Sigmoid colon (tissue), 7 donors: ENCODE data around the gene NFX1. TPM values are rescaled to one million over a fixed set of nuclear protein-coding genes. Genes with fewer than 3 reads are reported as not detected.

Experiments used
- DNase-seq: peaks from one replicate; pipeline ENCODE4 v3.0.0-alpha.2; 2019
- H3K27ac ChIP-seq, 4 donors: fragments of 200-600 bp; sonication (generic); one replicate each; pipeline ENCODE4 v1.5.1; 2016 to 2019; ENCODE audit warnings: mild to moderate bottlenecking in 1 of 4
- H3K27me3 ChIP-seq, 3 donors: fragments of 200-600 bp; sonication (generic); one replicate each; pipeline ENCODE4 v1.5.1; 2019; ENCODE audit warnings: mild to moderate bottlenecking in 1 of 3
- H3K36me3 ChIP-seq, 4 donors: fragments of 200-600 bp; sonication (generic); one replicate each; pipeline ENCODE4 v1.5.1; 2016 to 2019
- H3K4me1 ChIP-seq, 4 donors: fragments of 200-600 bp; sonication (generic); one replicate each; pipeline ENCODE4 v1.5.1; 2017 to 2019
- H3K4me3 ChIP-seq, 4 donors: fragments of 200-600 bp; sonication (generic); one replicate each; pipeline ENCODE4 v1.5.1; 2017 to 2019; ENCODE audit warnings: mild to moderate bottlenecking in 2 of 4, moderate library complexity in 1 of 4
- H3K9me3 ChIP-seq, 4 donors: fragments of 200-600 bp in 3 of 4; sonication (generic) in 3 of 4; one replicate each; pipeline versions ENCODE4 v1.5.1 to v1.6.1; 2013 to 2019
- CTCF ChIP-seq, 4 experiments: fragments of 450-650 bp in 3 of 4; fragments of 200-600 bp in 1 of 4; IDR thresholded peaks; one replicate each; pipeline ENCODE4 v1.5.1; 2016 to 2019; ENCODE audit warnings: antibody characterized with exemption in 4 of 4, mild to moderate bottlenecking in 3 of 4, moderate library complexity in 2 of 4
- EP300 ChIP-seq, 4 donors: sonication (generic); formaldehyde crosslinking; IDR thresholded peaks; one replicate each; pipeline ENCODE4 v1.6.1; 2017; ENCODE audit warnings: antibody characterized with exemption in 4 of 4
- POLR2A ChIP-seq, 2 donors: fragments of 450-650 bp; IDR thresholded peaks; one replicate each; pipeline ENCODE4 v1.6.1; 2016; ENCODE audit warnings: antibody characterized with exemption in 2 of 2, mild to moderate bottlenecking in 2 of 2, moderate library complexity in 2 of 2
- POLR2AphosphoS5 ChIP-seq, 4 donors: sonication (generic); formaldehyde crosslinking; IDR thresholded peaks; one replicate each; pipeline ENCODE4 v1.6.1; 2017; ENCODE audit warnings: antibody characterized with exemption in 4 of 4
- WGBS, 2 donors: extraction: QIAGEN DNeasy Blood & Tissue Kit; methylation state at CpG; one replicate each; pipeline ENCODE4 v1.1.7; 2013; 5-methylcytosine and 5-hydroxymethylcytosine counted together
- intact Hi-C: fragments of 100-400 bp; cut with DNase I; formaldehyde crosslinking; loops from one replicate; pipeline ENCODE4 v1.15.1; 2023
- polyA plus RNA-seq, 3 donors: library from polyadenylated mRNA; stranded (reverse); fragments of 200-250 nt; gene quantifications; one replicate each; pipeline ENCODE4 v1.2.3, GENCODE V29; 2013
- total RNA-seq, 4 donors: library from RNA; depleted of rRNA; stranded (reverse); fragments of >200 nt; gene quantifications; one replicate each; pipeline ENCODE4 v1.1.0, GENCODE V29; 2016
- donor health status: healthy with polysubstance abuse.
- donor health status: Bipolar disorder and iron deficiency.
- donor health status: healthy.

NFX1 gene
- total and polyA plus RNA-seq, 7 donors = 15.7 to 40.7 (median 34.3) TPM

- no peak for DNase-seq
- 67 to 97% methylated on average over 2 of the region's 2 CpGs for WGBS, 2 donors
- H3K4me1 ChIP-seq = no peaks in the 10 kb centered on the region
- TF ChIP-seq POLR2A (IDR thresholded peaks at IDR 0.05) (no peak), CTCF (IDR thresholded peaks at IDR 0.05) (no peak), EP300 (IDR thresholded peaks at IDR 0.05) (no peak)
- no peak overlapping the region for H3K4me3 ChIP-seq
- peaks cover 23 to 99% (median 48%) of the 10 kb centered on the region in 4 donors for H3K36me3 ChIP-seq
- H3K27me3 ChIP-seq = no peaks in the 10 kb centered on the region
- H3K27ac ChIP-seq = no peak overlapping the region
- intact Hi-C loops = no loop called here
- H3K9me3 ChIP-seq = no peaks in the 10 kb centered on the region
Observed at GRCh38 chr9:33273972-33274328, 16.4 kb upstream of the NFX1 start.

GRCh38 chr9:33277484-33277883 is 12.8 kb upstream of the NFX1 start:
- 96 to 98% methylated on average over 4 of the region's 4 CpGs for WGBS, 2 donors
- no peak for DNase-seq
- H3K27ac ChIP-seq = no peak overlapping the region
- H3K4me3 ChIP-seq = no peak overlapping the region
- no peak for TF ChIP-seq POLR2A (IDR thresholded peaks at IDR 0.05)
- no peak for TF ChIP-seq EP300 (IDR thresholded peaks at IDR 0.05)
- TF ChIP-seq POLR2AphosphoS5 (IDR thresholded peaks at IDR 0.05) = no peak
- TF ChIP-seq CTCF (IDR thresholded peaks at IDR 0.05) = no peak
- H3K36me3 ChIP-seq = peaks cover 25 to 98% (median 52%) of the 10 kb centered on the region in 4 donors
- no peaks in the 10 kb centered on the region for H3K27me3 ChIP-seq
- intact Hi-C loops = no loop called here
- H3K4me1 ChIP-seq = no peaks in the 10 kb centered on the region
- no peaks in the 10 kb centered on the region for H3K9me3 ChIP-seq

- Histone ChIP-seq H3K4me1 (peaks cover 0 to 15% (median 11%) of the 10 kb centered on the region in 4 donors), H3K36me3 (peaks cover 0 to 33% (median 7%) of the 10 kb centered on the region in 4 donors), H3K9me3 (no peaks in the 10 kb centered on the region), H3K27ac (no peak overlapping the region), H3K4me3 (no peak overlapping the region), H3K27me3 (no peaks in the 10 kb centered on the region)
- no peak for TF ChIP-seq POLR2AphosphoS5 (IDR thresholded peaks at IDR 0.05)
- no peak for TF ChIP-seq CTCF (IDR thresholded peaks at IDR 0.05)
- no peak for TF ChIP-seq EP300 (IDR thresholded peaks at IDR 0.05)
- no peak for TF ChIP-seq POLR2A (IDR thresholded peaks at IDR 0.05)
- WGBS, 2 donors = 86% methylated on average over 5 of the region's 5 CpGs
- intact Hi-C loops = loop anchor here (5.0 kb wide), 1 partner anchor 182 kb away; no protein-coding TSS in a partner anchor
- no peak for DNase-seq
Observed at GRCh38 chr9:33285502-33285901, 4.8 kb upstream of the NFX1 start.

GRCh38 chr9:33287087-33287490 is 3.2 kb upstream of the NFX1 start:
- no peak overlapping the region for H3K4me3 ChIP-seq
- peak overlapping the region; percentile 51 to 97 (median 58) for H3K27ac ChIP-seq
- H3K27me3 ChIP-seq = no peaks in the 10 kb centered on the region
- H3K9me3 ChIP-seq = no peaks in the 10 kb centered on the region
- intact Hi-C loops = loop anchor here (5.0 kb wide), 1 partner anchor 180 kb away; no protein-coding TSS in a partner anchor
- peaks cover 0 to 18% (median 2%) of the 10 kb centered on the region in 4 donors for H3K36me3 ChIP-seq
- H3K4me1 ChIP-seq = peaks cover 0 to 28% (median 23%) of the 10 kb centered on the region in 4 donors
- TF ChIP-seq CTCF (IDR thresholded peaks at IDR 0.05) (peak in 3 of 4 experiments; percentile 45 to 68 (median 68)), POLR2A (IDR thresholded peaks at IDR 0.05) (no peak), EP300 (IDR thresholded peaks at IDR 0.05) (no peak), POLR2AphosphoS5 (IDR thresholded peaks at IDR 0.05) (peak in 2 of 4 donors; percentile 55 to 58)
- WGBS, 2 donors = 33 to 54% methylated on average over 4 of the region's 4 CpGs
- no peak for DNase-seq

- Histone ChIP-seq H3K4me1 (peaks cover 0 to 40% (median 31%) of the 10 kb centered on the region in 4 donors), H3K27me3 (no peaks in the 10 kb centered on the region), H3K27ac (peak overlapping the region; percentile 95 to 99 (median 96)), H3K36me3 (peaks cover 0 to 13% (median 0%) of the 10 kb centered on the region in 4 donors), H3K9me3 (no peaks in the 10 kb centered on the region), H3K4me3 (no peak overlapping the region)
- intact Hi-C loops = loop anchor here (5.0 kb wide), 1 partner anchor 179 kb away; no protein-coding TSS in a partner anchor
- 66 to 74% methylated on average over 4 of the region's 4 CpGs for WGBS, 2 donors
- TF ChIP-seq EP300 (IDR thresholded peaks at IDR 0.05) (no peak), POLR2A (IDR thresholded peaks at IDR 0.05) (no peak), POLR2AphosphoS5 (IDR thresholded peaks at IDR 0.05) (no peak), CTCF (IDR thresholded peaks at IDR 0.05) (no peak)
- no peak for DNase-seq
Observed at GRCh38 chr9:33288235-33288634, 2.1 kb upstream of the NFX1 start.
